Endothelial cell of umbilical vein (primary cell): Measurements from ENCODE around the gene CAPS. TPM values are rescaled to one million over a fixed set of nuclear protein-coding genes. Genes with fewer than 3 reads are reported as not detected.
"Not testable (repeated sequence)": the region's sequence is repeated elsewhere in the genome, so short reads cannot be mapped to it uniquely, and the experiment has no call there.

Experiments
- BruUV-seq: library from RNA; stranded (reverse); fragments of 400-500 nt; replicated peaks from 2 replicates; lab custom pipeline; 2021; lab: Mats Ljungman, UMichigan
- CTCF ChIA-PET: fragments of 300-600, 350-600 bp; sonication (Branson Sonifier 250); formaldehyde crosslinking; loops from one replicate; lab custom pipeline; 2021; ENCODE audit warnings: antibody characterized with exemption, inconsistent platforms; lab: Charles Lee
- POLR2A ChIA-PET: fragments of 300-600, 350-600 bp; sonication (Branson Sonifier 250); formaldehyde crosslinking; loops from one replicate; lab custom pipeline; 2021; ENCODE audit warnings: antibody characterized with exemption, inconsistent platforms; lab: Charles Lee
- DNase-seq: peaks from one replicate; pipeline ENCODE4 v3.0.0-alpha.2; 2011; ENCODE audit warnings: low read depth, low spot score
- FAIRE-seq: peaks from 2 replicates; lab custom pipeline; 2011; peaks lifted over from hg19 to GRCh38; lab: Jason Lieb, UNC
- H2AFZ ChIP-seq: 2 replicates; pipeline ENCODE4 v1.6.0; 2012; ENCODE audit warnings: low read depth, low read length, control low read depth, inconsistent platforms
- H3K27ac ChIP-seq: 2 replicates; pipeline ENCODE4 v1.5.1; 2011; ENCODE audit warnings: low read depth, mild to moderate bottlenecking, control low read depth, low read length, moderate library complexity; ENCODE audit not compliant: insufficient read depth
- H3K27me3 ChIP-seq, 2 experiments: 2 replicates each; pipeline versions ENCODE4 v1.6.0 to v1.6.1; 2011; ENCODE audit warnings: low read length in 2 of 2, mixed read lengths in 1 of 2; ENCODE audit not compliant: control insufficient read depth in 2 of 2, insufficient read depth in 2 of 2
- H3K36me3 ChIP-seq, 2 experiments: 2 replicates in 1 of 2; 3 replicates in 1 of 2; pipeline ENCODE4 v1.5.1; 2011; ENCODE audit warnings: low read length in 2 of 2, mild to moderate bottlenecking in 1 of 2, moderate library complexity in 1 of 2; ENCODE audit not compliant: control insufficient read depth in 2 of 2, insufficient read depth in 2 of 2; ENCODE audit errors: extremely low read depth in 1 of 2
- H3K4me1 ChIP-seq: 3 replicates; pipeline ENCODE4 v1.5.1; 2011; ENCODE audit warnings: mild to moderate bottlenecking, low read length; ENCODE audit not compliant: control insufficient read depth, insufficient read depth; ENCODE audit errors: extremely low read depth
- H3K4me2 ChIP-seq: 2 replicates; pipeline ENCODE4 v1.6.1; 2011; ENCODE audit warnings: low read length, control low read depth, mixed read lengths; ENCODE audit not compliant: insufficient read depth
- H3K4me3 ChIP-seq, 3 experiments: fragments of 200-600 bp in 1 of 3; sonication (generic), shearing (Covaris generic) in 1 of 3; replicated peaks in 1 of 3; 2 replicates each; pipeline ENCODE4 v1.5.1; 2011 to 2016; ENCODE audit warnings: control low read depth in 3 of 3, low read length in 3 of 3, mild to moderate bottlenecking in 2 of 3, inconsistent platforms in 1 of 3, low read depth in 1 of 3, moderate library complexity in 1 of 3; ENCODE audit not compliant: insufficient read depth in 1 of 3
- H3K79me2 ChIP-seq: 2 replicates; pipeline ENCODE4 v1.6.0; 2012; ENCODE audit warnings: low read length, inconsistent platforms; ENCODE audit not compliant: control insufficient read depth, insufficient read depth
- H3K9ac ChIP-seq: replicated peaks from 2 replicates; pipeline ENCODE3; 2011; ENCODE audit warnings: low read length, control low read depth; ENCODE audit not compliant: insufficient read depth; ENCODE audit errors: extremely low read depth
- H3K9me1 ChIP-seq: replicated peaks from 3 replicates; pipeline ENCODE4 v1.6.0; 2011; ENCODE audit warnings: mild to moderate bottlenecking, low read length; ENCODE audit not compliant: control insufficient read depth, insufficient read depth; ENCODE audit errors: extremely low read depth
- H3K9me3 ChIP-seq: replicated peaks from 2 replicates; pipeline ENCODE4 v1.5.1; 2012; ENCODE audit warnings: low read length, inconsistent platforms; ENCODE audit not compliant: control insufficient read depth, insufficient read depth
- H4K20me1 ChIP-seq: replicated peaks from 2 replicates; pipeline ENCODE3; 2011; ENCODE audit warnings: mild to moderate bottlenecking, low read length; ENCODE audit not compliant: control insufficient read depth, insufficient read depth; ENCODE audit errors: extremely low read depth
- EZH2 ChIP-seq: IDR thresholded peaks from 2 replicates; pipeline ENCODE4 v1.6.1; 2012; ENCODE audit warnings: borderline replicate concordance, low read depth, mild to moderate bottlenecking, moderate library complexity, low read length, inconsistent platforms; ENCODE audit not compliant: severe bottlenecking
- FOS ChIP-seq: IDR thresholded peaks from 2 replicates; pipeline ENCODE4 v1.6.1; 2011; ENCODE audit warnings: mild to moderate bottlenecking, low read length, moderate library complexity, borderline replicate concordance; ENCODE audit not compliant: insufficient read depth
- GATA2 ChIP-seq: IDR thresholded peaks from 2 replicates; pipeline ENCODE4 v1.7.0; 2011; ENCODE audit warnings: low read depth, mild to moderate bottlenecking, moderate library complexity, mixed read lengths, low read length; ENCODE audit not compliant: insufficient read length, insufficient read depth
- JUN ChIP-seq: IDR thresholded peaks from 2 replicates; pipeline ENCODE4 v1.6.1; 2011; ENCODE audit warnings: borderline replicate concordance, low read depth; ENCODE audit not compliant: insufficient read length, insufficient read depth
- MYC ChIP-seq: IDR thresholded peaks from one replicate; pipeline ENCODE4 v1.6.1; 2011; ENCODE audit warnings: mild to moderate bottlenecking, low read depth, low read length
- POLR2A ChIP-seq: IDR thresholded peaks from 2 replicates; pipeline ENCODE4 v1.6.1; 2012; ENCODE audit warnings: low read depth, mild to moderate bottlenecking, control low read depth, low read length
- POLR2AphosphoS5 ChIP-seq: IDR thresholded peaks from 2 replicates; pipeline ENCODE4 v1.6.1; 2012; ENCODE audit warnings: low read depth, mild to moderate bottlenecking, control low read depth, low read length, moderate library complexity; ENCODE audit not compliant: insufficient read depth
- dilution Hi-C: fragments of 300-500 bp; cut with MboI; formaldehyde crosslinking; loops from one replicate; pipeline ENCODE4 v1.15.0; 2019; ENCODE audit warnings: low sequenced_read_pairs; ENCODE audit not compliant: extremely low pct_ligation_motif_present
- intact Hi-C: fragments of 100-400 bp; cut with micrococcal nuclease; formaldehyde crosslinking; loops from one replicate; pipeline ENCODE4 v1.10.0; 2022
- polyA plus RNA-seq, 4 experiments: library from polyadenylated mRNA; depleted of rRNA in 3 of 4; stranded (reverse) in 3 of 4; unstranded in 1 of 4; fragments of >200 nt; gene quantifications; 2 replicates each; pipeline versions ENCODE4 v1.2.1 to v1.2.3, GENCODE V29; 2011 to 2012; ENCODE audit warnings: missing spikeins in 1 of 4
- total RNA-seq: library from RNA; stranded (reverse); gene quantifications from 2 replicates; pipeline ENCODE4 v1.2.3, GENCODE V29; 2021
- TF ChIP-seq, protein P1 (sequence below), 2 donors: IDR thresholded peaks; 1 replicate in 1 of 2; 2 replicates in 1 of 2; pipeline ENCODE4 v1.5.1; 2011; ENCODE audit warnings: low read length in 2 of 2, mild to moderate bottlenecking in 2 of 2, moderate library complexity in 2 of 2, control low read depth in 1 of 2, inconsistent platforms in 1 of 2, low read depth in 1 of 2; ENCODE audit not compliant: insufficient read depth in 1 of 2; ENCODE audit errors: extremely low read depth in 1 of 2
- TF ChIP-seq, protein P2 (sequence below): IDR thresholded peaks from 2 replicates; pipeline ENCODE4 v1.6.1; 2011; ENCODE audit not compliant: insufficient read depth, insufficient read length

Gene CAPS
- total and polyA plus RNA-seq, 2 donors (not counting 3 experiments of a cell fraction or from before 2014, with no cell fraction given) = 6.9 to 8.9 TPM

- BruUV-seq = no TSS peak
- H3K79me2 ChIP-seq = no peaks in the 10 kb centered on the region
Measured at GRCh38 chr19:5882421-5882968, 31.6 kb upstream of the CAPS start.

GRCh38 chr19:5883157-5883873 lies 30.7 kb upstream of the CAPS start:
- intact Hi-C loops, H2AFZ ChIP-seq, dilution Hi-C loops, H3K27me3 ChIP-seq, H3K4me1 ChIP-seq, POLR2A ChIA-PET, H3K9me3 ChIP-seq, H3K4me2 ChIP-seq, H3K36me3 ChIP-seq, H3K9ac ChIP-seq, H3K4me3 ChIP-seq, BruUV-seq, H3K79me2 ChIP-seq, FAIRE-seq, DNase-seq, H3K27ac ChIP-seq, H3K9me1 ChIP-seq, H4K20me1 ChIP-seq: not testable (repeated sequence)
- CTCF ChIA-PET = interaction anchor here (3.2 kb wide), 1 partner anchor 79 kb away, joined by 19 read pairs; the partner anchor contains the start of gene NRTN

More at GRCh38 chr19:5882421-5882968, 31.6 kb upstream of the CAPS start:
- Histone ChIP-seq H3K27me3 (peaks cover 0 to 3% of the 10 kb centered on the region in 2 experiments), H3K9me1 (no peaks in the 10 kb centered on the region), H4K20me1 (no peaks in the 10 kb centered on the region), H2AFZ (no peak overlapping the region), H3K4me2 (no peak overlapping the region), H3K27ac (no peak overlapping the region), H3K36me3 (no peaks in the 10 kb centered on the region), H3K9ac (no peak overlapping the region), H3K4me3 (no peak overlapping the region), H3K9me3 (no peaks in the 10 kb centered on the region), H3K4me1 (no peaks in the 10 kb centered on the region)
- no peak for FAIRE-seq
- intact Hi-C loops = no loop called here
- TF ChIP-seq GATA2 = no peak
- TF ChIP-seq, protein P1, sequence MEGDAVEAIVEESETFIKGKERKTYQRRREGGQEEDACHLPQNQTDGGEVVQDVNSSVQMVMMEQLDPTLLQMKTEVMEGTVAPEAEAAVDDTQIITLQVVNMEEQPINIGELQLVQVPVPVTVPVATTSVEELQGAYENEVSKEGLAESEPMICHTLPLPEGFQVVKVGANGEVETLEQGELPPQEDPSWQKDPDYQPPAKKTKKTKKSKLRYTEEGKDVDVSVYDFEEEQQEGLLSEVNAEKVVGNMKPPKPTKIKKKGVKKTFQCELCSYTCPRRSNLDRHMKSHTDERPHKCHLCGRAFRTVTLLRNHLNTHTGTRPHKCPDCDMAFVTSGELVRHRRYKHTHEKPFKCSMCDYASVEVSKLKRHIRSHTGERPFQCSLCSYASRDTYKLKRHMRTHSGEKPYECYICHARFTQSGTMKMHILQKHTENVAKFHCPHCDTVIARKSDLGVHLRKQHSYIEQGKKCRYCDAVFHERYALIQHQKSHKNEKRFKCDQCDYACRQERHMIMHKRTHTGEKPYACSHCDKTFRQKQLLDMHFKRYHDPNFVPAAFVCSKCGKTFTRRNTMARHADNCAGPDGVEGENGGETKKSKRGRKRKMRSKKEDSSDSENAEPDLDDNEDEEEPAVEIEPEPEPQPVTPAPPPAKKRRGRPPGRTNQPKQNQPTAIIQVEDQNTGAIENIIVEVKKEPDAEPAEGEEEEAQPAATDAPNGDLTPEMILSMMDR (IDR thresholded peaks at IDR 0.05; ENCODE audit: extremely low read depth in 1 of 2, insufficient read depth in 1 of 2, low read depth in 1 of 2, low read length in 2 of 2) = no peak
- no peak for TF ChIP-seq EZH2
- TF ChIP-seq JUN = no peak
- no peak for TF ChIP-seq MYC
- TF ChIP-seq, protein P2, sequence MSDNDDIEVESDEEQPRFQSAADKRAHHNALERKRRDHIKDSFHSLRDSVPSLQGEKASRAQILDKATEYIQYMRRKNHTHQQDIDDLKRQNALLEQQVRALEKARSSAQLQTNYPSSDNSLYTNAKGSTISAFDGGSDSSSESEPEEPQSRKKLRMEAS = no peak
- TF ChIP-seq FOS = no peak
- TF ChIP-seq POLR2A = no peak
- no peak for TF ChIP-seq POLR2AphosphoS5
- CTCF ChIA-PET = interaction anchor here (1.3 to 3.2 kb wide), 2 partner anchors 8 to 78 kb away, joined by 5 to 19 read pairs; partner anchors contain the start of gene NRTN
- POLR2A ChIA-PET = no interaction called here
- dilution Hi-C loops = no loop called here
- DNase-seq = no peak
